HG02759 (cell line): Measurements from ENCODE around the gene DDX18.
"Not testable (repeated sequence)": the region's sequence is repeated elsewhere in the genome, so short reads cannot be mapped to it uniquely, and the experiment has no call there.

Experiments
- ATAC-seq: cut with Tn5 transposase; IDR thresholded peaks from one replicate; pipeline ENCODE4 v1.9.1; 2021; ENCODE audit warnings: mild to moderate bottlenecking, moderate library complexity; ENCODE audit not compliant: unreplicated experiment

DDX18 gene

GRCh38 chr2:117814417-117815264 lies at the start of gene DDX18:
DDX18 (plus strand) TSS chr2:117814691; CDS start chr2:117814778, 87 bp downstream.
- peak; percentile 98 for ATAC-seq

GRCh38 chr2:117770730-117771129 lies 43.8 kb upstream of the DDX18 start:
- no peak for ATAC-seq

GRCh38 chr2:117771969-117772630 lies 42.4 kb upstream of the DDX18 start:
- no peak for ATAC-seq

- ATAC-seq = no peak
These were observed 39.8 kb upstream of the DDX18 start for GRCh38 chr2:117774716-117775115.

- ATAC-seq = no peak
These were observed 38.7 kb upstream of the DDX18 start for GRCh38 chr2:117775703-117776219.

GRCh38 chr2:117776888-117777287 lies 37.6 kb upstream of the DDX18 start:
- no peak for ATAC-seq

- ATAC-seq = peak; percentile 81
These were observed 28.8 kb upstream of the DDX18 start for GRCh38 chr2:117785740-117786139.

- ATAC-seq = no peak
These were observed 28.0 kb upstream of the DDX18 start for GRCh38 chr2:117786520-117786919.

GRCh38 chr2:117789505-117789904 lies 25.0 kb upstream of the DDX18 start:
- no peak for ATAC-seq

- no peak for ATAC-seq
These were observed 19.8 kb upstream of the DDX18 start for GRCh38 chr2:117794668-117795067.

GRCh38 chr2:117801826-117802225 lies 12.7 kb upstream of the DDX18 start:
- ATAC-seq = no peak

- not testable (repeated sequence) for ATAC-seq
These were observed 10.7 kb upstream of the DDX18 start for GRCh38 chr2:117803644-117804325.

GRCh38 chr2:117812443-117812842 lies 2.0 kb upstream of the DDX18 start:
- ATAC-seq = no peak

GRCh38 chr2:117815946-117816345 lies 1.5 kb downstream of the DDX18 start:
- ATAC-seq = no peak

- no peak for ATAC-seq
These were observed 4.4 kb downstream of the DDX18 start for GRCh38 chr2:117818921-117819320.

- peak; percentile 88 for ATAC-seq
These were observed 6.0 kb downstream of the DDX18 start for GRCh38 chr2:117820444-117820843.

- no peak for ATAC-seq
These were observed 10.9 kb downstream of the DDX18 start for GRCh38 chr2:117825437-117825836.

GRCh38 chr2:117827464-117827863 lies 13.0 kb downstream of the DDX18 start:
- ATAC-seq = not testable (repeated sequence)

GRCh38 chr2:117828870-117829269 lies 14.4 kb downstream of the DDX18 start:
- no peak for ATAC-seq

- ATAC-seq = no peak
These were observed 17.8 kb downstream of the DDX18 start for GRCh38 chr2:117832332-117832731.

- no peak for ATAC-seq
These were observed 18.6 kb downstream of the DDX18 start for GRCh38 chr2:117832905-117833613.
